HL-60/S4 treated with retinoic acid at 250 ng/mL for 4 days and 3 days (cell line): ENCODE measurements around the gene CDK17.
"Not testable (repeated sequence)": the region's sequence is repeated elsewhere in the genome, so short reads cannot be mapped to it uniquely, and the experiment has no call there.

Experiments used
- in situ Hi-C: fragments of 300-500 bp; cut with MboI; formaldehyde crosslinking; loops from 2 replicates; pipeline ENCODE4 v1.7.0; 2022; ENCODE audit warnings: low sequenced_read_pairs

The CDK17 gene

DNA sequence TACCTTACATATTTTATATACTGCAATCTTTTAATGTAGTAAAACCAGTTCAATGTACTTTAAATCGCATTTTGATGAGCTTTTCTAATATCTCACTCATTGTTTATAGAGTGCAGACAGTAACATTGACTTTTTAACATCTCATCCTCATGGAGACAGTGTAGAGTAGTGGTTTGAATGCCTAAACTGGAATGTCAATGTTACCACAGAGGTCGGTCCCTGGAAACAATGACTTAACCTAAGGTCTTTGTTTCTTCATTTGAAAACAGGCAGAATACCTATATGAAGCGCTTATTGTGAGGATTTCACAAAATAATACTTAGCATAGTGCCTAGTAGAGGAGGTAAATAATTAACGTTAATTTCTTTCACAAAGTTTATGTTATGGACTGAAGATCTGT is 5.0 kb downstream of the CDK17 start:
- in situ Hi-C loops = no loop called here

GRCh38 chr12:96393229-96393628 is 7.0 kb downstream of the CDK17 start:
- in situ Hi-C loops = not testable (repeated sequence)

DNA sequence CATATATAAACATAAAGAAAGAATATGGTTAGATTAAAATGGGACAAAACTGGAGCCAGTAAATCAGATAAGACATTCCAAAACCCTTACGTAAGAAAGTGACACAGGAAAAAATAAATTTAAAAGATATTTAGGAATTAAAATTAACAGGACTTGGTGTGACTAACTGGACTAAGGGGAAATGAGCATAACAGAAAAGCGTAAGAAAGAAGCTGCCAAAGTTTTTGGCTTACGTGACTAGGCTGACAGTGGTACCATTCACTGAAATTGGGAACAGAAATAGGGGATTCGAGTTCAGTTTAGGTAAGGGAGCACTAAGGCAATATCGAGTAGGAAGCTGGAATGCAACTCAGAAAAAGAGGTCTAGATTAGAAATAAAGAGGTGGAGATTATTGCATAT is 7.8 kb downstream of the CDK17 start:
- in situ Hi-C loops = no loop called here

DNA sequence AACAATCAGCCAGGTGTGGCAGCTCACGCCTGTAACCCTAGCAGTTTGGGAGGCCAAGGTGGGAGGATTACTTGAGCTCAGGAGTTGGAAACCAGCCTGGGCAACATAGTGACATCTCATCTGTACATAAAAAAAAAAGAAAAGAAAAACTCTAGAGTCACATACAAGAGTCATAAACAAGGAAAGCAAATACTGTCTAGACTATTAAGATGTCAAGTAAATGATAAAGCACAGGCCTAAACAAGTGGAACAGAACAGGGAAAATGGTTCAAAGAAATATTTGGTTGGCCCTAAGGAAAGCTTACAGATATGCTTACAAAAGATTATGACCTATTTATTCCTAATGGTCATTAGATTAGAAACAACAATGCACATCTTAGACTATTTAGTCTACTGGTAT is 12.3 kb downstream of the CDK17 start:
- in situ Hi-C loops = no loop called here

DNA sequence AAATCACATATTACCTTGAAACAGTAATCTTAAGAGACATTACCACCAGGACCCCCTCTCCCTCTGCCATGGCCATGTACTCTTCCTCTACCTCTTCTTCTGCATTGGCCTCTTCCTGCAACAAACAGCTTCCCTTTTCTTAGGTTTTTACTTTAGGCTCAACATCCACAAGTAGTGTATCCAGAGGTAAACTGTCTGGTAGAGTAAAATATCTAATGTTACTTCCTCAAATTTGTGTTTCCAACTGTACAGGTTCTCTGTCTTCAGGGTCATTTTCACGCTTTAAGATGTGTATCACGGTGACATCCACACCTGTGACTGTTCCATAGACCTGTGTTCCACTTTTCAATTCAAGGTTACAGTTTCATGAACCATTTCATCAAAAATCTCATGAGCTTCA is 13.4 kb downstream of the CDK17 start:
- in situ Hi-C loops = no loop called here

GRCh38 chr12:96383991-96384390 is 16.2 kb downstream of the CDK17 start:
- in situ Hi-C loops = no loop called here

DNA sequence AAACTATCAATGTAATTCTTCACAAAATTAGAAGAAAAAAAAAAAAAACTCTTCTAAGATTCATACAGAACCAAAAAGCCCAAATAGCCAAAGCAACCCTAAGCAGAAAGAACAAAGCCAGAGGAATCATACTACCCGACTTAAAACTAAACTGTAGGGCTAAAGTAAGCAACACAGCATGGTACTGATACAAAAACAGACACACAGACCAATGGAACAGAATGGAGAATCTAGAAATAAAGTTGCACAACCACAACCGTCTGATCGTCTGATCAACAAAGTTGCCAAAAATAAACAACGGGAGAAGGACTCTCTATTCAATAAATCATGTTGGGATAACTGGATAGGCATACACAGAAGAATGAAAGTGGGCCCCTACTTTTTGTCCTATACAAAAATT is 16.9 kb downstream of the CDK17 start:
- in situ Hi-C loops = no loop called here

DNA sequence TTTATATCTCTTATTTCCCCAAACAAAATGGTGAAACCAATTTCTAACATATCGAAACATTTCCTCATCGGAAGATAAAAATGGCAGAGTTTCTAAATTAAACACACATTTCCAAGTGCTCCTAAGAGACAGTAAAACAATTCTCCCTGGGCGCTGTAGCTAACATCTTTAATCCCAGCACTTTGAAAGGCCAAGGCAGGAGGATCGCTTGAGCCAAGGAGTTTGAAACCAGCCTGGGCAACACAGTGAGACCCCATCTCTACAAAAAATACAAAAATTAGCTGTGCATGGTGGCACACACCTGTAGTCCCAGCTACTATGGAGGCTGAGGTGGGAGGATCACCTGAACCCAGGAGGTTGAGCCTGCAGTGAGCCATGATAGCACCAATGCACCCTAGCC is 20.5 kb downstream of the CDK17 start:
- in situ Hi-C loops = not testable (repeated sequence)

DNA sequence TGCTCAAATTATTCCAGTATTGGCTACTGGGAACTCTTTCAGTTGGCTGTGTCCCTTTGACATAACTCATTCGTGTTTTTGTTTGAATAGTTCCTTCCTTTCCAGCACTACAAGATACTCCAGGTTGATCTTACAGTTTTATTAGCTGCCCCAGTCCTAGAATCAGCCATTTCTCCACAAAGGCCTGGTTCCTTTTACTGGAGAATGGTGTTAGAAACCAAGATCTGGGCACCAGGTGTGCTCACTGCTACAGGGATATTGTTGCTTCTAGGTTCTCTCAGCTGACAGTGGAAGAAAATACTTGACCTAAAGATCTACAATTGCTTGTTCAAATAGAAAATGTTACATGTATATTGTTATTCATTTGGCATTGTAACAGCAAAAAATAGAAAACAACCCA is 21.9 kb downstream of the CDK17 start:
- in situ Hi-C loops = no loop called here

GRCh38 chr12:96376865-96377264 is 23.4 kb downstream of the CDK17 start:
- in situ Hi-C loops = no loop called here

- in situ Hi-C loops = no loop called here
Measured at GRCh38 chr12:96375841-96376604, 24.2 kb downstream of the CDK17 start.

DNA sequence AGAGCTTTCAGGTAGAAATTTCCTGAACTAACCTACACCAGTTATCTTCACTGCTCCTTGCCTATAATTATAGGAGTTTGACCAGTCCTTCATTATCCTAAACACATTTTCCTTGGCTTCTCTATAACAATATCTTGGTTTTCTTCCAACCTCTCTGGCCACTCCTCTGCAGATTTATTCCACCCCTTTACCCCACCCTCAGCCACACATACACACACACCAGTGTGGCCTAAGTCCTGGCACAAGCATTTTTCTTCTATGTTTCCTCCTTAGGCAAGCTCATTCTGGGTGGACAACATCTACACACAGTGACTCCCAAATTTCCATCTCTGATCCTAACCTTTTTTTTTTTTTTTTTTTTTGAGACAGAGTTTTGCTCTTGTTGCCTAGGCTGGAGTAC is 25.1 kb downstream of the CDK17 start:
- in situ Hi-C loops = no loop called here

GRCh38 chr12:96371790-96372699 is 28.2 kb downstream of the CDK17 start:
- in situ Hi-C loops = no loop called here

DNA sequence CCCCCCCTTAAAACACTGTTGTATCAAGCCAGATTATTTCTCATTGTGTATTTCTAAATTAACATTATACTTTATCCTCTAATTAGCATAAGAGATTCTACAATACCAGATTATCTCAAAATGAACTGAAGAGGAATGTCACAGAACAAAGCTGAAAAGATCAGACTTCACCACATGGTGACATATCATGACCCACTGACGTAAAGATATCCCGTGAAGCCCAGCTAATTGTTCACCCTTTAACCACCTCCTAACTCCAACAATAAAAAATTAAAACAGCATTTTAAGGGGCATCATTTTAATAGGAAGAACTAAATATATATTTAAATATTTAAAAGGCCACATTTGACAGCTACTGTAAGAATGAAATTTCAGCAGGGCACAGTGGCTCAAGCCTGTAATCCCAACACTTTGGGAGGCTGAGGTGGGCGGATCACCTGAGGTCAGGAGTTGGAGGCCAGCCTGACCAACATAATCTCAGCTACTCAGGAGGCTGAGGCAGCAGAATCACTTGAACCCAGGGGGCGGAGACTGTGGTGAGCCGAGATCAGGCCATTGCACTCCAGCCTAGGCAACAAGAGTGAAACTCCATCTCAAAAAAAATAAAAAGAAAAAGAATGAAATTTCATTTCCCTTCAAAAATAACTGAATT is 29.0 kb downstream of the CDK17 start:
- in situ Hi-C loops = no loop called here

- in situ Hi-C loops = no loop called here
Measured at GRCh38 chr12:96368687-96369086, 31.6 kb downstream of the CDK17 start.

DNA sequence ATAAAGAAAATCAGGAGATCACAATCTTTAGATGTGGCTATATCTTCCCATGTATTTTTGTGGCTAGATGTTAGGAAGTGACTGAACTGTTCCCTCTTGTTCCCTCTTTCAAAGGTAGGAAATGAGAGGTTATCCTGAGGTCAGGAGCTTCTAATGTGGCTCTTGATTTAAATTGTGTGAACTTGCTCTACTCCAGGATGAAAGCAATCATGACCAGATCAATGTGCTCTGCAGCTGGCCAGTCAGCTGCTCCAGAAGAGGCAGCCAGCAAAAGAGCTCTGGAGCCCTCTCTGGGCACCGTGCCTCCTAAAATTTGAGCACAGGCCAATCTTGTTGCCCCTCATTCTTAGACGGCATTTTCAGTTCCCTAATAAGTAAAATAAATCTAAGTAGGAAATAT is 32.0 kb downstream of the CDK17 start:
- in situ Hi-C loops = no loop called here

DNA sequence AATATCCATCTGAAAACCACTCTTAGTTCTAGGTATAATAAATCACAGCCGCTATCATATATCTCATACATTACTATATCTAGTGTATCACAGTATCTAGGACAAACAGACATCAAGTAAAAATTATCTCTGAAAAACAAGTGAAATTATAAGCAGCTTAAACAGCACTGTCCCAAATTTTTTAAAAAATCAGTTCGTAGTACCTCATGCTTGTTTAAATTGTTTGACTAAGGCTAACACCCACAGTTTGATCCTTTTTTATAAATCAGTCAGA is 33.9 kb downstream of the CDK17 start:
- in situ Hi-C loops = no loop called here

DNA sequence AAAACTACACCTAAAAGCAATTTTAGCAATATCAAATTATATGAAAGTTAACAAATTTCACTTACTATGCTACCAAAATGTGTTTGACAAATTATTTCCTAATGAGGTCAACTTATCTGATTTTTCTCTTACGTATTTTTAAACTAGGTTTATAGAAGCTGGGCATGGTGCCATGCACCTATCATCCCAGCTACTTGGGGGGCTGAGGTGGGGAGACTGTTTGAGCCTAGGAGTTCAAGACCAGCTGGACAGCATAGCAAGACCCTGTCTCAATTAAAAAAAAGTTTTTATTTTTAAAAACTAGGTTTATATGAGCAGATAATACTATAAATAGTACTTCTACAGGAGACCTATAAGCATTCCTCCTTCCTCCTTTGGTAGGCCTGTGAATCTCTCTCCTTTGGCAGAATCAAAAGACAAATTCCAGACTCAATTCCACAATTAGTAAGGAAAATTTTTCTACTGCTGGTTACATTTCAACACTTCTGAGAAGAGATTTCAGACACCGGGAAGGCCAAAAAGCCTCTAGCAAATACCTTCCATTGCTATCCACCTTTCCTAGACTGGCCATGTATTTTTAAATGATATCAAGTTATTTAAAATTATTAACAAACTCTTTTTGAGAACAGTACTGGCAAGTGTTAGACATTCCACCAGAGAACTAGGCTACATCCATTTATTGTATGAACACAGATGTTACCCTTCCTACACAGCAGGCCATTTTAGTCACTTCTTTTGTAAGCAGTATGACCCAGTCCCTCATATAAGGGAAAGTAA is 34.4 kb downstream of the CDK17 start:
- in situ Hi-C loops = no loop called here

GRCh38 chr12:96364092-96364700 is 36.0 kb downstream of the CDK17 start:
- in situ Hi-C loops = no loop called here

- in situ Hi-C loops = no loop called here
Measured at GRCh38 chr12:96361074-96361473, 39.2 kb downstream of the CDK17 start.

DNA sequence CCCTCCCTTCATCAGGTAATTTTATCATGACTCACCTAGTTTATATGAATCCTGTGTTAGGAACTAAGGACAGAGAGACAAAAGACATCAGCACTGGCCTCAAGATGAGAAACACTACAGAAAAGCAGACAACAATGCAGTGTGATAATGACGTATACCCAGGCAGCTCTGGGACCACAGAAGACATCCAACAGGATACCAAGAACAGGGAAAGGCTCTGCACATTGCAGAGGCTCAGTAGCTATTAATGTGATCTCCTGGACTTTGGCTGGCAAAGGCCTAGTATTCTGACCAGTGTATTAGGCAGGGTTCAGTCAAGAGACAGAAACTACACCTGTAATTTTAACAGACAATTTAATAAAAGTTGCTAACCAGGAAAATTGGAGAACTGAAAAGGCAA is 39.7 kb downstream of the CDK17 start:
- in situ Hi-C loops = no loop called here
